IPS-11a (cell line): ENCODE results near the gene PGS1.

Source experiments
- H3K4me3 ChIP-seq: one replicate; pipeline ENCODE4 v1.5.1; 2013; ENCODE audit warnings: low read depth, low read length, control low read depth

The PGS1 gene

GRCh38 chr17:78346605-78347250 lies 31.7 kb upstream of the PGS1 start:
- H3K4me3 ChIP-seq: no peak overlapping the region

- no peak overlapping the region for H3K4me3 ChIP-seq
Observed at GRCh38 chr17:78347453-78347852, 31.0 kb upstream of the PGS1 start.

- H3K4me3 ChIP-seq: no peak overlapping the region
Observed at GRCh38 chr17:78348055-78348770, 30.2 kb upstream of the PGS1 start.

GRCh38 chr17:78349891-78350642 lies 28.4 kb upstream of the PGS1 start:
- no peak overlapping the region for H3K4me3 ChIP-seq

- no peak overlapping the region for H3K4me3 ChIP-seq
Observed at GRCh38 chr17:78351449-78352006, 26.9 kb upstream of the PGS1 start.

- H3K4me3 ChIP-seq: no peak overlapping the region
Observed at GRCh38 chr17:78353834-78354233, 24.6 kb upstream of the PGS1 start.

GRCh38 chr17:78355045-78355641 lies 23.3 kb upstream of the PGS1 start:
- H3K4me3 ChIP-seq: no peak overlapping the region

- H3K4me3 ChIP-seq: no peak overlapping the region
Observed at GRCh38 chr17:78355701-78356100, 22.7 kb upstream of the PGS1 start.

- no peak overlapping the region for H3K4me3 ChIP-seq
Observed at GRCh38 chr17:78356101-78356713, 22.2 kb upstream of the PGS1 start.

- no peak overlapping the region for H3K4me3 ChIP-seq
Observed at GRCh38 chr17:78357177-78357586, 21.3 kb upstream of the PGS1 start.

GRCh38 chr17:78357672-78358537 lies 20.5 kb upstream of the PGS1 start:
- no peak overlapping the region for H3K4me3 ChIP-seq

GRCh38 chr17:78358538-78359320 lies 19.7 kb upstream of the PGS1 start:
- H3K4me3 ChIP-seq: peak overlapping the region; percentile 82

- peak overlapping the region; percentile 82 for H3K4me3 ChIP-seq
Observed at GRCh38 chr17:78359321-78359996, 19.0 kb upstream of the PGS1 start.

GRCh38 chr17:78359997-78360370 lies 18.5 kb upstream of the PGS1 start, which contains the start of gene SOCS3:
Gene SOCS3 (minus strand): TSS chr17:78360077. CDS start chr17:78359095, 982 bp downstream.
- peak within 1 kb of the TSS; percentile 82 for H3K4me3 ChIP-seq

GRCh38 chr17:78360371-78361224 lies 17.9 kb upstream of the PGS1 start:
- H3K4me3 ChIP-seq: peak overlapping the region; percentile 35

- H3K4me3 ChIP-seq: no peak overlapping the region
Observed at GRCh38 chr17:78361225-78361701, 17.2 kb upstream of the PGS1 start.

- H3K4me3 ChIP-seq: no peak overlapping the region
Observed at GRCh38 chr17:78362232-78362631, 16.2 kb upstream of the PGS1 start.
